Lower leg skin (tissue), 4 donors: ENCODE data around the gene PARP16. TPM values are rescaled to one million over a fixed set of nuclear protein-coding genes. Genes with fewer than 3 reads are reported as not detected.

Experiments used
- DNase-seq, 2 donors: peaks; one replicate each; pipeline ENCODE4 v3.0.0-alpha.2; 2019; ENCODE audit warnings: low spot score in 2 of 2
- H3K4me3 ChIP-seq: fragments of 200-600 bp; sonication (generic); 2 replicates; pipeline ENCODE4 v1.5.1; 2017; ENCODE audit warnings: mild to moderate bottlenecking, low read depth; ENCODE audit not compliant: poor library complexity, severe bottlenecking
- POLR2A ChIP-seq, 2 donors: fragments of 450-650 bp; IDR thresholded peaks; one replicate each; pipeline ENCODE4 v1.6.1; 2016 to 2017; ENCODE audit warnings: antibody characterized with exemption in 2 of 2, mild to moderate bottlenecking in 1 of 2, moderate library complexity in 1 of 2
- WGBS, 2 donors: methylation state at CpG; one replicate each; pipeline ENCODE4 v1.1.5; 2018; 5-methylcytosine and 5-hydroxymethylcytosine counted together
- intact Hi-C: fragments of 100-400 bp; cut with DNase I; formaldehyde crosslinking; loops from one replicate; pipeline ENCODE4 v1.15.0; 2023; ENCODE audit warnings: low total_unique reads
- total RNA-seq, 4 donors: library from RNA; depleted of rRNA; stranded (reverse); fragments of >200 nt; gene quantifications; one replicate each; pipeline ENCODE4 v1.1.0, GENCODE V29; 2016
- TF ChIP-seq, protein P1 (sequence below), 3 donors: fragments of 450-650 bp; IDR thresholded peaks; one replicate each; pipeline ENCODE4 v1.5.1; 2016; ENCODE audit warnings: antibody characterized with exemption in 3 of 3, mild to moderate bottlenecking in 3 of 3, moderate library complexity in 2 of 3

PARP16 gene
- total RNA-seq, 4 donors from 2014 or later, result 10.3 to 14.4 (median 11.3) TPM

DNA sequence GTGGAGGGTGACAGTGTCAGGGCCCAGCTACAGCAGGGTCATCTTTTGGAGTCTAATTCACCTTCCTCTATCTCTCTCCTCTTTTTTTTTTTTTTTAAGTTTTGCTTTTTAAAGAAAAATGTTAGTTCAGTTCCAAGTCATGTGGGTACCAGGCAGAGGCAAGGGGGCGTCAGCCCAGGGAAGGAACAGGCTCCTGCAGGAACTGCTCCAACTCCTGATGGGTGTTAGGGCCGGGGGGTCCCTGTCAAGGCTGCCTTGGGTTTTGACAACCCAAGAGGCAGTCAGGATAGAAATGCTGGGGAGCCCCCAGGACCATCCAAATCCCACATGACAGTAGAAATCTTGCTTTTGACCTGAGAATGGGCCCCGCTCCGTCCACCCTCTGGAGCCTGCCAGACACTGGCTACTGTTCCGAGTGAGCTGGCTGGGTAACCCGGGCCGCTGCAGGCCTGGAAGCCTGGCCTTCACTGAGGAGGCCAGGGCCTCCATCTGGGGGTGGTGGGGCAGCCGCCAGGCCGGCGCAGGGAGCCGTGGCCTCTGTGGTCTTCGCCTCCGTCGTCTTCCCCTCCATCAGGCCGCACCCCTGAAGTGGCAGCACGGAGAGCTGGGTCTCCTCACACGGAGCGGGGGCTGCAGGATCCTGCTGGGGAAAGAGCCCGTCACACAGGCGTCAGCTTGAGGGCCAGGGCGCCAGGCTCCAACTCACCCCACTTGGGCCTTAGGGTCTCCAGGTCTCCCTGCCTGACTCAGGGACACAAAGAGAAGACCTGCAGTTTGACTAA, 42.0 kb upstream of the PARP16 start:
- intact Hi-C loops, result no loop called here
- 84 to 88% methylated on average over 18 to 21 of the region's 21 CpGs for WGBS, 2 donors
- no peak for DNase-seq
- TF ChIP-seq, protein P1, sequence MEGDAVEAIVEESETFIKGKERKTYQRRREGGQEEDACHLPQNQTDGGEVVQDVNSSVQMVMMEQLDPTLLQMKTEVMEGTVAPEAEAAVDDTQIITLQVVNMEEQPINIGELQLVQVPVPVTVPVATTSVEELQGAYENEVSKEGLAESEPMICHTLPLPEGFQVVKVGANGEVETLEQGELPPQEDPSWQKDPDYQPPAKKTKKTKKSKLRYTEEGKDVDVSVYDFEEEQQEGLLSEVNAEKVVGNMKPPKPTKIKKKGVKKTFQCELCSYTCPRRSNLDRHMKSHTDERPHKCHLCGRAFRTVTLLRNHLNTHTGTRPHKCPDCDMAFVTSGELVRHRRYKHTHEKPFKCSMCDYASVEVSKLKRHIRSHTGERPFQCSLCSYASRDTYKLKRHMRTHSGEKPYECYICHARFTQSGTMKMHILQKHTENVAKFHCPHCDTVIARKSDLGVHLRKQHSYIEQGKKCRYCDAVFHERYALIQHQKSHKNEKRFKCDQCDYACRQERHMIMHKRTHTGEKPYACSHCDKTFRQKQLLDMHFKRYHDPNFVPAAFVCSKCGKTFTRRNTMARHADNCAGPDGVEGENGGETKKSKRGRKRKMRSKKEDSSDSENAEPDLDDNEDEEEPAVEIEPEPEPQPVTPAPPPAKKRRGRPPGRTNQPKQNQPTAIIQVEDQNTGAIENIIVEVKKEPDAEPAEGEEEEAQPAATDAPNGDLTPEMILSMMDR (IDR thresholded peaks at IDR 0.05), result no peak
- TF ChIP-seq POLR2A (IDR thresholded peaks at IDR 0.05), result no peak
- no peak overlapping the region for H3K4me3 ChIP-seq

DNA sequence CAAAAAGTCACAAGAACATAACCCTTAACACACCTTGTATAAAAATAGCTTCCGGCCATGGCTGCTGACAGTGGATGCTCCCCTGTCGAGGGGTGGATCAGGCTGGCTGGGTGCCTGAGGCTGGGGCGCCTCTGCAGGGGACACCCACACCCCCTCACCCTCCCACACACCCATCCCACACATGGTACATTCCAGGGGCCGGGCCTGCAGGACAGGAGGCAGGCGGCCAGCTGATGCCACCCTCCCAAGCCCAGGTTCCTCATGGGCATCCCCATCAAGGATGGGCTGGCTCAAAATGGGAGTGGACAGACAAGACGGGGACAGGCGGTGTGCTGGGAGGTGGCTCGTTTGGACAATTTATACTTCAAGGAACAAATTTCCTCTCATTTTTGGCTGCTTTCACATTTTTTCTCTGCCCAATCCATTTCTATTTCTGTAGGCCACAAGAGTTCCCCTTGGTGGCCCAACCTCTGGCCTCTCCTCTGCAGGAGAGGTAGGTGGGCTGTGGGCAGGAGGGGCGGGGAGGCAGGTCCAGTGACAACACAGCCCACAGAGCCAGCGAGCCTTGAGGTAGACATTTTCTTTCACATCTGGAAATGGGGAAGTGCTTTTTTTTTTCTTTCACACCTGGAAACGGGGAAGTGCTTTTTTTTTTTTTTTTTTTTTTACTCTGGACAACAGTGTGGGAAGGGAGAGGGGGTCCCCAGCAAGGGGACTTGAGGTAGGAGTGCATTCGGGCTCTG, 41.1 kb upstream of the PARP16 start:
- no peak overlapping the region for H3K4me3 ChIP-seq
- DNase-seq, result no peak
- intact Hi-C loops, result no loop called here
- no peak for TF ChIP-seq POLR2A (IDR thresholded peaks at IDR 0.05)
- 74 to 76% methylated on average over 12 of the region's 12 CpGs for WGBS, 2 donors

DNA sequence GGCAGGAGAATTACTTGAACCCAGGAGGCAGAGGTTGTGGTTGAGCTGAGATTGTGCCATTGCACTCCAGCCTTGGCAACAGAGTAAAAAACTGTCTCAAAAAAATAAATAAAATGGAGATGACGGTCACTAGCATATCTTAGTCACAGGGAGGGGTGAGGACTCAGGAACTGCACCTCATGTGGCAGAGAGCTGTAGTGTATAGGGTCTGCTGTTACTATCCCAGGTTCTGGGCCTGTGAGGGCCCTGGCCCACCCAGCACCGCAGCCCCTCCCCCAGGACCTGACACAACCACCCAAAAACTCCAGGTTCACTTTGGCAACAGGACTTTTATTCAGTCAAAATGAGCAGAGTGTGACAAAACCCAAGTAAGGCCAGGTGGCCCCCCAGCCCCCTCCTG, 40.1 kb upstream of the PARP16 start:
- 88 to 93% methylated on average over 2 of the region's 2 CpGs for WGBS, 2 donors
- TF ChIP-seq POLR2A (IDR thresholded peaks at IDR 0.05), result no peak
- TF ChIP-seq, protein P1 (IDR thresholded peaks at IDR 0.05), result no peak
- DNase-seq, result no peak
- no peak overlapping the region for H3K4me3 ChIP-seq
- intact Hi-C loops, result no loop called here

DNA sequence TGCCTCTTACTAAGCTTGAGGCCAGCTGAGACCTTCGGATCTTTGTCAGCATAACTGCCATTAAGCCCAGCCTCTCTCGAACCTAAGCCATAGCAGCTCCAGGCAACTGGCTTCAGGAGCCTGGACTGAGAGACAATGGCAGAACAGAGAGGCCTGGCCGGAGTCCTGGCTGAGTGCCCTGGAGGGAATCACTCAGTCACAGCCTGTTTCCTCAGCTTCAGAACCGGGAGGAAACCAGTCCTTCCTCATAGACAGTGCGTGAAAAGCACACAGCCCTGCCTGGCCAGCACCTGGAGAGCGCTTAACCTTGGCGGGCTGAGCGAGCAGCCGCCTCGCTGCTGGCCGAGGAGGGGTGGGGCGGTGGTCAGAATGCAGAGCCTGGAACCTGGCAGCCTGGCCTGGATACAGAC, 39.4 kb upstream of the PARP16 start:
- H3K4me3 ChIP-seq, result no peak overlapping the region
- intact Hi-C loops, result no loop called here
- no peak for DNase-seq
- TF ChIP-seq POLR2A (IDR thresholded peaks at IDR 0.05), result no peak
- TF ChIP-seq, protein P1 (IDR thresholded peaks at IDR 0.05), result no peak
- WGBS, 2 donors, result 48 to 55% methylated on average over 12 of the region's 12 CpGs

DNA sequence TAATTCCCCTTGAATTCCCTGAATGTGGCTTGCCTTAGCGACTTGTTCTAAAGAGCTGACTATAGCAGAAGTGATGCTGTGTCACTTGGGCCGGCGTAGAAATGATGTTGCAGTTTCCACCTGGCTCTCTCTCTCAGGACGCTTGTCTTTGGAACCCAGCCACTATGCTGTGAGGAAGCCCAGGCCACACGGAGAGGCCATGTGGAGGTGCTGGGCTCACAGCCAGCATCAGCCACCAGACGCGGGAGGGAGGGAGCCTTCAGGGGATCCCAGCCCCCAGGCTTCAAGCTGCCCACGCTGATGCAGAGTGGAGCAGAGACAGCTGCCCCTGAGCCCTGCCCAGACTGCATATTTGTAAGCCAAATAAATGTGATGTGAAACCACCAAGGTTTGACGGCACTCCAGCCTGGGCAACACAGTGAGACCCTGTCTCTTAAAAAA, 36.4 kb upstream of the PARP16 start:
- 23 to 29% methylated on average over 9 of the region's 9 CpGs for WGBS, 2 donors
- TF ChIP-seq, protein P1 (IDR thresholded peaks at IDR 0.05), result no peak
- TF ChIP-seq POLR2A (IDR thresholded peaks at IDR 0.05), result no peak
- intact Hi-C loops, result no loop called here
- H3K4me3 ChIP-seq, result no peak overlapping the region
- DNase-seq, result no peak

DNA sequence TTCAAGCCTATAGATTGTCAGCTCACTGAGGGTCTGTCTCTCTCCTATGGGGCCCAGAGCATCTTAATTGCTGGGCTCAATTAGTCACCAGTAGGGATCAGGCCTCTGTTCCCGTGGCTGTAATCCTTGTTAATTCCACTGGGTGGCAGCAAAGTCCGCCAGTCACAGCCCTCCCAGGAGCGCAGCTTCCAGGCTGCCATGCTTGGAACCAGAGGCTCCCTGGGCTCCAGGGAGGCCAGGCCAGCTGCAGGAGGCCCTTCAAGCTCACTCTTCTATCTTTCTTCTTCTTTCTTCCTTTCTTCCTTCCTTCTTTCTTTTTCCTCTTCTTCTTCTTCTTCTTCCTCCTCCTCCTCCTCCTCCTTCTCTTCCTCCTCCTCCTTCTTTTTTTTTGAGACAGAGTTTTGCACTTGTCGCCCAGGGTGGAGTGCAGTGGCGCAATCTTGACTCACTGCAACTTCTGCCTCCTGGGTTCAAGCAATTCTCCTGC, 32.2 kb upstream of the PARP16 start:
- intact Hi-C loops, result loop anchor here (5.0 kb wide), 1 partner anchor 68 kb away; no protein-coding TSS in a partner anchor
- DNase-seq, result peak; percentile 75 to 94
- no peak overlapping the region for H3K4me3 ChIP-seq
- WGBS, 2 donors, result 30 to 34% methylated on average over 5 of the region's 5 CpGs
- TF ChIP-seq, protein P1 (IDR thresholded peaks at IDR 0.05), result peak in 1 of 3 donors; percentile 92
- no peak for TF ChIP-seq POLR2A (IDR thresholded peaks at IDR 0.05)
